Muscle of back (tissue), 11 donors: ENCODE results near the gene GMPS. TPM values are rescaled to one million over a fixed set of nuclear protein-coding genes. Genes with fewer than 3 reads are reported as not detected.
"Not testable (repeated sequence)": the region's sequence is repeated elsewhere in the genome, so short reads cannot be mapped to it uniquely, and the experiment has no call there.

Source experiments
- DNase-seq, 3 donors: peaks; one replicate each; pipeline versions ENCODE4 v3.0.0 to v3.0.0-alpha.2; 2013
- polyA plus RNA-seq, 10 donors: library from polyadenylated mRNA; unstranded; fragments of 120-200 nt; gene quantifications; one replicate each; pipeline ENCODE4 v1.2.1, GENCODE V29; 2013; ENCODE audit not compliant: insufficient read length in 10 of 10

Gene GMPS
- polyA plus RNA-seq, 10 donors, result 38.9 to 56.8 (median 49.9) TPM

DNA sequence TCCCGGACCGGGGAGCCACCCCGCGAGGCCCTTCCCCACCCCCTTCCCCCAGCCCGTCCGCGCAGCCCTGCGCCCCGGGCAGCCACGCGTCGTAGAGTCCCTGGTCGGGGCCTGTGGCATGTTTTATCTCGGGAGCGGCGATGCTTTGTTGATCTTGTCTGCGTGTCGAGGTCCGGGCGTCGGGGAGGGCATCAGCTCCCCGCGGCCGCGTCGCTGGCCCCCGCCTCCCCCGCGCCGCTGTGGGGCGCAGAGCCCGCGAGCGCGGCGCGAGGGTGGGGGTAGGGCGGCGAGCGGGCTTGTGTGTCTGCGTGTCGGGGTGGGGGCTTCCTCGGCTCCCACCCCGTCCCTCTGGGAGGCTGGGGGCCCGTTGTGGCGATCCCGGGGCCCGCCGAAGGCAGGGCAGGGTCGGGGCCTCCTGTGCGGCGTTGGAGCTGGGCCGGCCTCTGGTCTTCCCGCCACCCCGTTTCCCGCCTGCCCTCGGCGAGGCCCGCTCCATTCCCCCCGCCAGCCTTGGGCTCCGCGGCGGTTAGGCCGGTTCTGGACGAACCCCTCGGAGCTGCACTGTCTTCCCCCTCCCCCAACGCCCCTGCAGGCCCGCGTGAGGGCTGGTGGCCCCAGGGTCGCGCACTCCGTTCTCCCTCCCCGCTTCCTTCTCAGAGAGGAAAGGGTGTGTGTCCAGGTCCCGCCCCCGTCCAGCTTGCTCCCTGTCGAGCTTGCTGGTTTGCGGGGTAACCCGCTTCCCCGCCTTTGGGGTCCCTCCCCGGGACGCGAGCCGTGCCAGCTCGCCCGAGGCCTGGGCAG lies 695 bp downstream of the GMPS start:
- DNase-seq, result peak in 2 of 3 donors; percentile 61 to 89

- no peak for DNase-seq
Measured at GRCh38 chr3:155871746-155872158, 1.3 kb downstream of the GMPS start.

- no peak for DNase-seq
Measured at GRCh38 chr3:155872904-155873646, 2.6 kb downstream of the GMPS start.

DNA sequence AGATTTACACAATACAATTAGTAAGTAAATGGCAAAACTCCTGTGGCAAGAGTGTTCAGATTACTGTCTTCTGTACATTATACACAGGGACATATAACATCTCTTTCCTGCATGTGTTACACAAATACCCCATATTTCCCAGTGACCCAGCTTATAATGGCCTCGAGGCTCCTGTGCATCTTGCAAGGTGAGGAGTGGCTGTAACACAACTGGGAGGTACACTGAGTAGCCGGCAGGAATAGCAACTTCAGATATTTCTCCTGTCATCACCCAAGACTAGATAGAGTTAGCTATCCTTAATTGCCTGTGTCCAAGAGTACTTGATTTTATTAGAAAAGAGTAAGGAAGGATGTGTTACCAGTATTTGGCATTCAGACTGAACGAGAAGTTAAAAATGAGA lies 5.6 kb downstream of the GMPS start:
- no peak for DNase-seq

DNA sequence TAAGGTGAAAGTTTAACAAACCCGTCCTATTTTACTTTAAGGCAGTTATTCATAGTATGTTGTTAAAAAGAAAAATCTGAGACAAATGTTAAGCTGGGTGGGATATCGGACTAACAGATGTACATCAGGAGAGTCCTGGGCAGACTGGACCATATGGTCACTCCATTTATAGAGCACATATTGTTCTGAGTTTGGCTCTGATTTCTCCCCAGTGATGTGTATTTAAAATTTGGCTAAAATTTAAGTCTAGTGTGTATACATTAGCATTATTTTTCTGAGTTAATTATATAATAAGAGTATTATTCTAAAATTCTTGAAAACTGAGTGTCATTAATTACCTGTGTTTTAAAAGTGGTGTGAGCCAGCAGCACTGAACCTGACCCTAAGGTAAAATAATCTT lies 6.1 kb downstream of the GMPS start:
- DNase-seq, result peak in 1 of 3 donors; percentile 24

- DNase-seq, result no peak
Measured at GRCh38 chr3:155880286-155880685, 9.8 kb downstream of the GMPS start.

- DNase-seq, result no peak
Measured at GRCh38 chr3:155884292-155884691, 13.8 kb downstream of the GMPS start.

GRCh38 chr3:155885292-155885691 lies 14.8 kb downstream of the GMPS start:
- no peak for DNase-seq

- DNase-seq, result not testable (repeated sequence)
Measured at GRCh38 chr3:155886348-155886747, 15.9 kb downstream of the GMPS start.

DNA sequence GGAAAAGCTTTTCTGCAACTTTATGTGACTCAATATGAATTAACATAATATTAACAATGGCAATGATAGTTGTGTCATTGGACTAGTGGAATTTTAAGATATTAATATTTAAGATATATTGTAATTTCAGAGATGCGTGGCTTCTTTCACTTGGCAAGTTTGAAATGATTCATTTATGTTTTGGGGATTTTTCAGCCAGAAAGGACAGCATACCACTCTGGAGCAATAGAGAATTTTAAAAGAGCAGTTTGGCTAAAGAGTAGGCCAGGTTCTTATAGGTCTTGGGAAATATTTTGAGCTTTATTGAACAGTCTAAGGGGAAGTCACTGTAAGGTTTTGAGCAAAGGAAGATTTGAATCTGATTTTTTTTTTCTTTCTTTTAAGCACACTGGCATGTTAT lies 16.5 kb downstream of the GMPS start:
- DNase-seq, result no peak

GRCh38 chr3:155889212-155889611 lies 18.8 kb downstream of the GMPS start:
- DNase-seq, result no peak

GRCh38 chr3:155889952-155890351 lies 19.5 kb downstream of the GMPS start:
- no peak for DNase-seq

- peak in 1 of 3 donors; percentile 35 for DNase-seq
Measured at GRCh38 chr3:155890671-155891190, 20.3 kb downstream of the GMPS start.

DNA sequence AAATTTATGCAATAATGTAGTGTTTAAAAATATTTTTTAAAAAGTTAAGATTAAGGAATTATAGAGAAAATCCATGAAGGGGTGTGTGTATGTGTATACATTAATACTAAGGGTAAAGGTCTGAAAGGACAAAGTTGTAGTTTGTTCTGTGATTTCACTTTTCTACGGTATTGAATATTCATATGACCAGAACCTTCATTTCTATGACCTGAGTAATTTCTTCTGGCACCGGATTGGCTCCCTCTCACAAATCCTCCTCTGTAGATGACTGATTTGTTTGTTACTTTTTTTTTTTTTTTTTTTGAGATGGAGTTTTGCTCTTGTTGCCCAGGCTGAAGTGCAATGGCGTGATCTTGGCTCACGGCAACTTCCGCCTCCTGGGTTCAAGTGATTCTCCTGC lies 20.9 kb downstream of the GMPS start:
- DNase-seq, result no peak

DNA sequence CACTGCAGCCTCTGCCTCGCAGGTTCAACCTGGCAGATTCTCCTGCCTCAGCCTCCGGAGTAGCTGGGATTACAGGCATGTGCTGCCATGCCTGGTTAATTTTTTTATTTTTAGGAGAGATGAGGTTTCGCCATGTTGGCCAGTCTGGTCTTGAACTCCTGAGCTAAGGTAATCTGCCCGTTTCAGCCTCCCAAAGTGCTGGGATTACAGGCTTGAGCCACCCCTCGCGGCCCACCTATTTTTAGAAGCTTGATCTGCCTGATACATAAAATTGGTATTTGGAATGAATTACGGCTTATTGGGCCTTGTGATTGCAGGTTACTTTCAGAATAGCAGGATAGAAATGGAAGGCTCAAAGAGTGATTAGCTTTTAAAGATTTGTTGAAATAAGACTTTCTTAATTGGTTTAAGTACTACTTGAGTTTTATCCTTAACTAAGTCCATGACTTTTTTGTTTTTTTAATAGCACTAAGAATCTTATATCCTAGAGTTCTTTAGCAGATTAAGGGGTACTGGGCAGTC lies 25.0 kb downstream of the GMPS start:
- no peak for DNase-seq

DNA sequence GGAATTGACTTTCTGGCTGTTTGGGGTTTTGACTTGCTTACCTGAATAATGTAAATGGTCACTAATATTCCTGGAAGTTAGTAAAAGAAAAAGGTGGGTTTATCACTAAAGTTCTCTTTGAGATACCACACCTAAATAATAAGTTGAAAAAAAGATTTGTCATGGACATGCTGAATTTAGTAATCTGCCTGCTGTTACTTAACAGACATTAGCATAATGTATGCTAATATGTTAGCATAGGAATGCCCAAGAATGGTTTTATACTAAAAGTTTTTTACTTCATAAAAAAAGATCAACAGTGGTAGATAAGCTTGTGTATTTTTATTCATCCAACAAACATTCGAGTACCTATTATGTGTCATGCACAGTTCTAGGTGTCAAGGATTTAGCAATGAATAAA lies 36.5 kb downstream of the GMPS start:
- DNase-seq, result no peak

DNA sequence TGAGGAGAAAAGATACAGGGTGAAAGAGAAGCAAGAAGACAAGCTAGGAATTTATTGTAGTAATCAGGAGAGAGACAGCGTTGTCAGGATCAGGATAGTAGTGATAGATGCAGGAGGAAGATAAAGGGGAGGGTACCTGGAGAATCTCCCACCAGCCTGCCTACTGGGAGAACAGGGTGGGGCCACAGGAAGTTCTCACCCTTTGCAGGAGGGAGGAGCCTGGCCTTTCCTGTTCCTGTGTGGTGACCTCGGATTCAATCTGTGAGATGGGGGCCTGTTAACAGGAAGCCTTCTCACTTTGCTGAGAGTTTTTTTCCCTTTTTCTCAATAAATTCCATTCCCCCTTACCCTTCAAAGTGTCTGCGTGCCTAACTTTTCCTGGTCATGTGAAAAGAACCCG lies 37.6 kb downstream of the GMPS start:
- no peak for DNase-seq

- DNase-seq, result no peak
Measured at GRCh38 chr3:155908605-155909004, 38.2 kb downstream of the GMPS start.

DNA sequence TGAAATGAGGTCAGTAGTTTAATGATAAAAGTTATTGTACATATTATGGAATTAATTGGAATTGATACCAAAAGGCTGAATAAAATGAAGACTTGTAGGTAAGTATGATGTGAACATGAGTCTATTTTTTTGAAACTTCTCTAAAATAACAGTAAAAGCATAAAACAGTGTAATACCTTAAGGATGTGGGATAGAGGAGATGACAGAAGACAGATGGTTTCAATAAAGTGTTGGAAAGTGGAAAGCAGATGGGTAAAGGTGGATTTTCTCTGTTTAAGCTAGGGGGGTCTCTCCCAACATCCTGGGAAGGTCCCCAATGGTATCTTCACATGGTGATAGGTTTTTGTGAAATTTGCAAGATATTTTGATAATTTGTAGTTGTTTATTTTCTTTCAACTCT lies 41.6 kb downstream of the GMPS start:
- no peak for DNase-seq

DNA sequence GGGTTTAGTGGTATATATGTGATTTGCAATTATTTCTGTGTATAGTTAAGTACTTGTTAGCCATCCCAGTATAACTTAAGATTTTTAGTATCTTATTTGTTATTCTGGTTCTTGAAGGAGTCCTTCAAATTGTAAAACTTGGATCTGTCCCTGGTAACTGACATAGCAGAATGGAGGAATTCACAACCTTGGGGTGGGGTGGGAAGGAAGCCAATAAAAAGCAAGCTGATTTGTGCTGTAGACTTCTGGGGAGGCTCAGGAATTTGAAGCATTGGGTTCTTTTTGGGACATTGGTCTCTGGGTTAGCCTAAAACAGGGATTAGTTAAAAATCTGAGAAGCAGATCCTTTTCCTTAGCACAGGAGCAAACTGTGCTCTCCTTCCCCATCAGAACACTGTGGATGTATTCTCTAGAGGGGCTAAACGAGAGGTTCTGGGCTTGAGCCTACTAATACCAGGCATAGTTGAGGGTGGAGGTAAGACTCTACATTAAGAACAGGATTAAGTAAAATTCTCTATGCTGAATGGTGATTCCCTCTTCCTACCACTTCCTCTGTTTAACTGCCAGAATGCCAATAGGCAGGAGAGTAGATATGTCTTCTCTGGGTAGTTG lies 42.2 kb downstream of the GMPS start:
- no peak for DNase-seq

DNA sequence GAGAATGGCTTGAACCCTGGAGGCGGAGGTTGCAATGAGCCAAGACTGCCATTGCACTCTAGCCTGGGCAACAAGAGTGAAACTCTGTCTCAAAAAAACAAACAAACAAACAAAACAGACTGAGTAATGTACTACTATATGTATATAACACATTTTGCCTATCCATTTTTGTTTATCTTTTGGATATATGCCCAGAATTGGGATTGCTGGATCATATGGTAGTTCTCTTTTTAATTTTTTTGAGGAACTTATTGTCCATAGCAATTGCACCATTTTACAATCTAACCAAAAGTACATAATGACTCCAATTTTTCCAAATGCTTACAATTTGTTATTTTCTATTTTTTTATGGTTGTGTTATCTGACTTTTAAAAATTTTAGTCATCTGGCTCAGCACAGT lies 47.3 kb downstream of the GMPS start:
- DNase-seq, result no peak

DNA sequence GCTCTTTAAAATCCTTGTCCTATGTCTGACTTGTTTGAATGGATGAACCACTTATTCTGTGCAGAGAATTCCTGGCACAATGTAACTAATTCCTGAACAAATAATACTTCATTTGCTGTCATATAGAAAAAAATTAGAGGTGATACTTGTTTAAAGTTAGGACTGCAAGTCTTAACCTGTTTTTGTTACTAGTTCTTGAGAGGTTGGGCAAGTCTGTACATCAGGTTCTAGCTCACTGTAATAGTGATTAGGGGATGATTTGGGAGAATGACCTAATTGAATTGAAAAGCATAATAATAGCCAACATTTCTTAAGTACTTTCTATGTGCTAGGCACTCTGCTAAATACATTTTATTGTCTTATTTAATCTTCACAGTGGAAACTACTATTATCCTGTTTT lies 49.3 kb downstream of the GMPS start:
- no peak for DNase-seq
